ENCODE data around the gene METAP2.
"Not testable (repeated sequence)": the region's sequence is repeated elsewhere in the genome, so short reads cannot be mapped to it uniquely, and the experiment has no call there.

METAP2 gene

DNA sequence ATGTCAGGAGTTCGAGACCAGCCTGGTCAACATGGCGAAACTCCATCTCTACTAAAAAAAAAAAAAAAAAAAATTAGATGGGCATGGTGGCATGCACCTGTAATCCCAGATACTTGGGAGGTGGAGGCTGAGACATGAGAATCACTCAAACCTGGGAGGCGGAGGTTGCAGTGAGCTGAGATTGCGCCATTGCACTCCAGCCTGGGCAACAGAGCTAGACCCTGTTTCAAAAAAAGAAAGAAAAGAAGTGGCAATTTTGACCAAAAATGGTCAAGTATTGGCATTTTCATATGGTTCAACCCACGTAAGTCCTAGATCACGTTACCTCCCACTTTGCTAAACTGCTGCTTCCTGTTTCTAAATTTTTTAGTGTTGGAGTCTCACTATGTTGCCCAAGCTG is 8.6 kb downstream of the METAP2 start:
- not testable (repeated sequence) for DNase-seq; H3K9ac ChIP-seq (ENCODE audit: low read length); H4K8ac ChIP-seq (ENCODE audit: low read length); H3K14ac ChIP-seq (ENCODE audit: low read length in 2 of 2); H3K27me3 ChIP-seq (ENCODE audit: control insufficient read depth in 1 of 2, insufficient read depth in 1 of 2, low read length in 2 of 2); H3K18ac ChIP-seq (ENCODE audit: low read depth in 1 of 2, low read length in 2 of 2); H2BK15ac ChIP-seq (ENCODE audit: low read depth, poor library complexity, severe bottlenecking); H2BK5ac ChIP-seq (ENCODE audit: low read depth, low read length, poor library complexity, severe bottlenecking); H3K23ac ChIP-seq (ENCODE audit: low read length in 2 of 2); H3K4ac ChIP-seq (ENCODE audit: low read depth in 1 of 2, low read length in 2 of 2); H3K79me1 ChIP-seq (replicated peaks; ENCODE audit: low read length, poor library complexity, severe bottlenecking); H3K27ac ChIP-seq (ENCODE audit: low read length, poor library complexity, severe bottlenecking); H3K4me3 ChIP-seq (ENCODE audit: insufficient read depth in 1 of 2, low read depth in 1 of 2, low read length in 2 of 2); H3K9me3 ChIP-seq (ENCODE audit: control insufficient read depth, low read length); H4K91ac ChIP-seq (ENCODE audit: low read length); H2BK12ac ChIP-seq (ENCODE audit: low read length in 2 of 2); H2BK120ac ChIP-seq (ENCODE audit: low read depth, low read length); H3K4me1 ChIP-seq (ENCODE audit: control insufficient read depth, insufficient read depth, low read depth, low read length); H2AK5ac ChIP-seq (ENCODE audit: low read length, severe bottlenecking); H2AFZ ChIP-seq (ENCODE audit: low read depth, low read length); H3K4me2 ChIP-seq (ENCODE audit: low read length, poor library complexity, severe bottlenecking)
- H3K36me3 ChIP-seq (ENCODE audit: control insufficient read depth in 1 of 2, insufficient read depth in 2 of 2, low read depth in 1 of 2, low read length in 2 of 2), result peaks cover 9 to 65% of the 10 kb centered on the region in 2 experiments
- WGBS, result 96% methylated on average over 4 of the region's 6 CpGs

DNA sequence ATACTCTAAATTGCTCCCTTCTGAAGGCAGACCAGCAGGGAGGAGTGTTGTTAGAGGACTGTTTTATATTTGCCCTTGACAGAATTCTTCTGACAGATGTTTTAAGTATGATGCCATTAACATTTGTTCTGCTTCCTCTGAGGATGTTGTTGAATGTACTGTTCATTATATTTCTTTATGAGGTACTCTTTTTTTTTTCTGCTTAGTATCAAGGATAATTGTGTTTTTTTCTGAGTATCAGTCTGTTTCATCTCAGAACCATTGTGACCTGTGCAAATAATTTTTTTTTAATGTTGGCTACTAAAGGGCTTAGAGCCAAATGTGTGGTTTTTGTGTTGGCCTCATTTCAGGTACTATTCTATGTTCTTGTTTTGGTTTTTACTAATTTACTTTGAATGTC is 10.6 kb downstream of the METAP2 start:
- Histone ChIP-seq H3K4ac (ENCODE audit: low read depth in 1 of 2, low read length in 2 of 2) (no peak overlapping the region), H3K4me3 (ENCODE audit: insufficient read depth in 1 of 2, low read depth in 1 of 2, low read length in 2 of 2) (no peak overlapping the region), H3K9me3 (ENCODE audit: control insufficient read depth, low read length) (no peaks in the 10 kb centered on the region), H3K18ac (ENCODE audit: low read depth in 1 of 2, low read length in 2 of 2) (no peak overlapping the region), H3K36me3 (ENCODE audit: control insufficient read depth in 1 of 2, insufficient read depth in 2 of 2, low read depth in 1 of 2, low read length in 2 of 2) (peaks cover 6 to 66% of the 10 kb centered on the region in 2 experiments), H3K27ac (ENCODE audit: low read length, poor library complexity, severe bottlenecking) (no peak overlapping the region), H2BK5ac (ENCODE audit: low read depth, low read length, poor library complexity, severe bottlenecking) (no peak overlapping the region), H2AK5ac (ENCODE audit: low read length, severe bottlenecking) (no peak overlapping the region), H2BK12ac (ENCODE audit: low read length in 2 of 2) (no peak overlapping the region), H3K4me1 (ENCODE audit: control insufficient read depth, insufficient read depth, low read depth, low read length) (no peaks in the 10 kb centered on the region), H2BK15ac (ENCODE audit: low read depth, poor library complexity, severe bottlenecking) (no peak overlapping the region), H3K9ac (ENCODE audit: low read length) (peak overlapping the region; percentile 40), H2BK120ac (ENCODE audit: low read depth, low read length) (no peak overlapping the region), H3K23ac (ENCODE audit: low read length in 2 of 2) (no peak overlapping the region), H3K14ac (ENCODE audit: low read length in 2 of 2) (no peak overlapping the region), H3K4me2 (ENCODE audit: low read length, poor library complexity, severe bottlenecking) (no peak overlapping the region), H3K79me1 (replicated peaks; ENCODE audit: low read length, poor library complexity, severe bottlenecking) (peaks cover 3% of the 10 kb centered on the region), H2AFZ (ENCODE audit: low read depth, low read length) (no peak overlapping the region), H4K8ac (ENCODE audit: low read length) (no peak overlapping the region), H4K91ac (ENCODE audit: low read length) (no peak overlapping the region), H3K27me3 (ENCODE audit: control insufficient read depth in 1 of 2, insufficient read depth in 1 of 2, low read length in 2 of 2) (no peaks in the 10 kb centered on the region)
- no peak for DNase-seq

DNA sequence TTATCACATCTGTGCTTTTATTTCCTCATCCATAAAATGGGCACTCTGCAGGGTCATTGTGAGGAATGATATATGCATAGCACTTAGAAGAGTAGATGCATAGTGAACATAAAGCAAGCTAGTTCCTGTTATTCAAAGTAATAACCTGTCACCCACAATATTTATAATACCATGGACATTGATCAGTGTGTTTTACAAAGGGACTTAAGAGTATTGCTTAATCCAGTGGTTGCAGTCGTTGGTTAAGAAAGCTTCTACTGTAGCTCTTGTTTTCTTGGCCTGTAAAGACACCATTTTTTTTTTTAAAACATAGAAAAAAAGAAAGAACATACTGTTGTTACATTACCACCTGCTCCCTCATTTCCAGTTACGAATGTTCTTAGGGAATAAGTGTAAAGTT is 13.1 kb downstream of the METAP2 start:
- Histone ChIP-seq H3K9me3 (ENCODE audit: control insufficient read depth, low read length) (no peaks in the 10 kb centered on the region), H2BK5ac (ENCODE audit: low read depth, low read length, poor library complexity, severe bottlenecking) (no peak overlapping the region), H3K36me3 (ENCODE audit: control insufficient read depth in 1 of 2, insufficient read depth in 2 of 2, low read depth in 1 of 2, low read length in 2 of 2) (peaks cover 12 to 81% of the 10 kb centered on the region in 2 experiments), H2BK12ac (ENCODE audit: low read length in 2 of 2) (no peak overlapping the region), H3K27ac (ENCODE audit: low read length, poor library complexity, severe bottlenecking) (no peak overlapping the region), H4K8ac (ENCODE audit: low read length) (no peak overlapping the region), H3K14ac (ENCODE audit: low read length in 2 of 2) (no peak overlapping the region), H3K27me3 (ENCODE audit: control insufficient read depth in 1 of 2, insufficient read depth in 1 of 2, low read length in 2 of 2) (no peaks in the 10 kb centered on the region), H3K79me1 (replicated peaks; ENCODE audit: low read length, poor library complexity, severe bottlenecking) (peaks cover 12% of the 10 kb centered on the region), H4K91ac (ENCODE audit: low read length) (no peak overlapping the region), H2AK5ac (ENCODE audit: low read length, severe bottlenecking) (no peak overlapping the region), H3K9ac (ENCODE audit: low read length) (no peak overlapping the region), H3K4me3 (ENCODE audit: insufficient read depth in 1 of 2, low read depth in 1 of 2, low read length in 2 of 2) (no peak overlapping the region), H2BK15ac (ENCODE audit: low read depth, poor library complexity, severe bottlenecking) (no peak overlapping the region), H2AFZ (ENCODE audit: low read depth, low read length) (no peak overlapping the region), H3K18ac (ENCODE audit: low read depth in 1 of 2, low read length in 2 of 2) (no peak overlapping the region), H3K4me2 (ENCODE audit: low read length, poor library complexity, severe bottlenecking) (no peak overlapping the region), H3K4ac (ENCODE audit: low read depth in 1 of 2, low read length in 2 of 2) (no peak overlapping the region), H2BK120ac (ENCODE audit: low read depth, low read length) (no peak overlapping the region), H3K23ac (ENCODE audit: low read length in 2 of 2) (no peak overlapping the region), H3K4me1 (ENCODE audit: control insufficient read depth, insufficient read depth, low read depth, low read length) (no peaks in the 10 kb centered on the region)
- no CpG with 5 or more reads among the region's 2 CpGs for WGBS
- DNase-seq, result no peak

DNA sequence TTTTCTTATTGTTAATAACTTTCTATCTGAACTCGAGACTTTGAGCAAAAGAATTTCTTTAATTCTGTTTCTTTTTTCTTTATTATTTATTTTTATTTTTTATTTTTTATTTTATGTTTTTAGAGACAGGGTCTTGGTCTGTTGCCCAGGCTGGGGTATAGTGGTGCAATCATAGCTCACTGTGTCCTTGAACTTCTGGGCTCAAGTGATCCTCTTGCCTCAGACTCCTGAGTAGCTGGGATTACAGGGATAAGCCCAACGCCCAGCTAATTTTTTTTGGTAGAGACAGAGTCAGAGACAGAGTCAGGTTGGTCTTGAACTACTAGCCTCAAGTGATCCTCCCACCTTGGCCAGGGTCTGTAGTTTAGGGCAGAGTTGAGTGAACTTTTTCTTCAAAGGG is 18.5 kb downstream of the METAP2 start:
- H2BK15ac ChIP-seq (ENCODE audit: low read depth, poor library complexity, severe bottlenecking), result no peak overlapping the region

More for the DNA sequence above, 18.5 kb downstream of the METAP2 start:
- DNase-seq, result no peak
- Histone ChIP-seq H3K4me2 (ENCODE audit: low read length, poor library complexity, severe bottlenecking) (no peak overlapping the region), H3K79me1 (replicated peaks; ENCODE audit: low read length, poor library complexity, severe bottlenecking) (peaks cover 15% of the 10 kb centered on the region), H3K23ac (ENCODE audit: low read length in 2 of 2) (no peak overlapping the region), H3K18ac (ENCODE audit: low read depth in 1 of 2, low read length in 2 of 2) (no peak overlapping the region), H4K91ac (ENCODE audit: low read length) (no peak overlapping the region), H3K4me3 (ENCODE audit: insufficient read depth in 1 of 2, low read depth in 1 of 2, low read length in 2 of 2) (no peak overlapping the region), H3K27me3 (ENCODE audit: control insufficient read depth in 1 of 2, insufficient read depth in 1 of 2, low read length in 2 of 2) (no peaks in the 10 kb centered on the region), H2AFZ (ENCODE audit: low read depth, low read length) (no peak overlapping the region), H3K4ac (ENCODE audit: low read depth in 1 of 2, low read length in 2 of 2) (no peak overlapping the region), H3K14ac (ENCODE audit: low read length in 2 of 2) (no peak overlapping the region), H4K8ac (ENCODE audit: low read length) (no peak overlapping the region), H3K36me3 (ENCODE audit: control insufficient read depth in 1 of 2, insufficient read depth in 2 of 2, low read depth in 1 of 2, low read length in 2 of 2) (peaks cover 12 to 94% of the 10 kb centered on the region in 2 experiments), H2BK5ac (ENCODE audit: low read depth, low read length, poor library complexity, severe bottlenecking) (no peak overlapping the region), H3K27ac (ENCODE audit: low read length, poor library complexity, severe bottlenecking) (no peak overlapping the region), H3K9ac (ENCODE audit: low read length) (no peak overlapping the region), H2BK12ac (ENCODE audit: low read length in 2 of 2) (no peak overlapping the region), H2AK5ac (ENCODE audit: low read length, severe bottlenecking) (no peak overlapping the region), H2BK120ac (ENCODE audit: low read depth, low read length) (no peak overlapping the region), H3K9me3 (ENCODE audit: control insufficient read depth, low read length) (no peaks in the 10 kb centered on the region), H3K4me1 (ENCODE audit: control insufficient read depth, insufficient read depth, low read depth, low read length) (no peaks in the 10 kb centered on the region)
- 97% methylated on average over 1 of the region's 2 CpGs for WGBS
